ENCODE results near the gene PAQR8. TPM values are rescaled to one million over a fixed set of nuclear protein-coding genes. Genes with fewer than 3 reads are reported as not detected.

PAQR8 gene
- total RNA-seq, 1 experiment from 2014 or later = 8.7 TPM

DNA sequence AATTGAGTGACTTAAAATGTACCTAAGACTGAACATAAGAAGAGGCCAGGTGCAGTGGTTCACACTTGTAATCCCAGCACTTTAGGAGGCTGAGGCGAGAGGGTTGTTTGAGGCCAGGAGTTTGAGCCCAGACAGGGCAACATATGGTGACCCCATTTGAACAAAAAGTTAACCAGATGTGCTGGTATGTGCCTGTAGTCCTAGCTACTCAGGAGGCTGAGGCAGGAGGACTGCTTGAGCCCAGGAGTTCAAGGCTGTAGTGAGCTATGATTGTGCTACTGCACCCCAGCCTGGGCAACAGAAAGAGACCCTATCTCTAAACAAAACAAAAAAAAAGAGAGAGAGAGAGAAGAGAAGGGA lies 10.1 kb upstream of the PAQR8 start:
- no peak for TF ChIP-seq CTCF (IDR thresholded peaks at IDR 0.05; ENCODE audit: insufficient read depth in 1 of 2, low read depth in 1 of 2, low read length in 1 of 2, severe bottlenecking in 1 of 2, unreplicated experiment in 1 of 2)
- CTCF ChIA-PET = interaction anchor here (0.8 to 1.6 kb wide), 4 partner anchors 18 to 42 kb away, joined by 3 to 7 read pairs (median 4); no protein-coding TSS in a partner anchor

GRCh38 chr6:52352239-52353018 lies 9.5 kb upstream of the PAQR8 start:
- POLR2A ChIA-PET = interaction anchor here (0.6 to 2.0 kb wide), 5 partner anchors 10 to 67 kb away, joined by 3 to 12 read pairs (median 6); partner anchors contain the start of genes MCM3 and PAQR8

More for the DNA sequence above, 10.1 kb upstream of the PAQR8 start:
- BruUV-seq (replicated peaks) = TSS peak; percentile 91
- Histone ChIP-seq H3K9me3 (no peaks in the 10 kb centered on the region), H3K4me1 (peaks cover 45% of the 10 kb centered on the region), H3K27me3 (replicated peaks; ENCODE audit: control insufficient read depth, insufficient read depth, low read length) (no peaks in the 10 kb centered on the region), H3K36me3 (ENCODE audit: control insufficient read depth, insufficient read depth, low read length) (no peaks in the 10 kb centered on the region), H3K4me3 (ENCODE audit: low read depth, low read length) (no peak overlapping the region)
- H3K27me3 Mint-ChIP-seq (ENCODE audit: insufficient read depth, unreplicated experiment) = no peaks in the 10 kb centered on the region
- H3K36me3 Mint-ChIP-seq (ENCODE audit: insufficient read depth, unreplicated experiment) = peaks cover 4% of the 10 kb centered on the region
- no peaks in the 10 kb centered on the region for H3K9me3 Mint-ChIP-seq (ENCODE audit: unreplicated experiment)
- POLR2A ChIA-PET = interaction anchor here (0.8 to 2.0 kb wide), 3 partner anchors 18 to 67 kb away, joined by 3 to 7 read pairs (median 4); partner anchors contain the start of gene MCM3
- peaks cover 44% of the 10 kb centered on the region for H3K4me1 Mint-ChIP-seq (ENCODE audit: low read depth, unreplicated experiment)
- H3K27ac Mint-ChIP-seq (ENCODE audit: unreplicated experiment) = peak overlapping the region; percentile 89
- intact Hi-C loops (cut with micrococcal nuclease; ENCODE audit: unreplicated experiment) = loop anchor here (1.0 kb wide), 3 partner anchors 11 to 65 kb away; no protein-coding TSS in a partner anchor
- DNase-seq = no peak
- peak overlapping the region; percentile 62 for H3K4me3 Mint-ChIP-seq (ENCODE audit: unreplicated experiment)

More at GRCh38 chr6:52352239-52353018, 9.5 kb upstream of the PAQR8 start:
- H3K4me1 ChIP-seq = peaks cover 39% of the 10 kb centered on the region
- Mint-ChIP-seq H3K4me3 (ENCODE audit: unreplicated experiment) (peak overlapping the region; percentile 62), H3K9me3 (ENCODE audit: unreplicated experiment) (no peaks in the 10 kb centered on the region), H3K27me3 (ENCODE audit: insufficient read depth, unreplicated experiment) (no peaks in the 10 kb centered on the region), H3K4me1 (ENCODE audit: low read depth, unreplicated experiment) (peaks cover 38% of the 10 kb centered on the region), H3K27ac (ENCODE audit: unreplicated experiment) (peak overlapping the region; percentile 89), H3K36me3 (ENCODE audit: insufficient read depth, unreplicated experiment) (peaks cover 4% of the 10 kb centered on the region)
- CTCF ChIA-PET = interaction anchor here (0.7 to 1.6 kb wide), 5 partner anchors 11 to 42 kb away, joined by 3 to 7 read pairs (median 4); no protein-coding TSS in a partner anchor
- H3K4me3 ChIP-seq (ENCODE audit: low read depth, low read length) = no peak overlapping the region
- peak; percentile 70 to 75 for DNase-seq
- H3K27me3 ChIP-seq (replicated peaks; ENCODE audit: control insufficient read depth, insufficient read depth, low read length) = no peaks in the 10 kb centered on the region
- BruUV-seq (replicated peaks) = no TSS peak
- H3K36me3 ChIP-seq (ENCODE audit: control insufficient read depth, insufficient read depth, low read length) = no peaks in the 10 kb centered on the region
- intact Hi-C loops (cut with micrococcal nuclease; ENCODE audit: unreplicated experiment) = loop anchor here (1.0 kb wide), 3 partner anchors 11 to 65 kb away; no protein-coding TSS in a partner anchor
- no peak for TF ChIP-seq CTCF (IDR thresholded peaks at IDR 0.05; ENCODE audit: insufficient read depth in 1 of 2, low read depth in 1 of 2, low read length in 1 of 2, severe bottlenecking in 1 of 2, unreplicated experiment in 1 of 2)
- H3K9me3 ChIP-seq = no peaks in the 10 kb centered on the region

Data from Caco-2 (cell line).